HG03108 (cell line): ENCODE measurements around the gene RLBP1.

Experiments used
- ATAC-seq: cut with Tn5 transposase; IDR thresholded peaks from one replicate; pipeline ENCODE4 v1.9.1; 2021; ENCODE audit warnings: moderate library complexity; ENCODE audit not compliant: unreplicated experiment

RLBP1 gene

GRCh38 chr15:89206908-89207331 is 14.5 kb downstream of the RLBP1 start:
- ATAC-seq: no peak

- ATAC-seq: no peak
Observed at GRCh38 chr15:89205991-89206585, 15.3 kb downstream of the RLBP1 start.

GRCh38 chr15:89203705-89204273 is 17.6 kb downstream of the RLBP1 start:
- ATAC-seq: no peak

- no peak for ATAC-seq
Observed at GRCh38 chr15:89201465-89202005, 19.8 kb downstream of the RLBP1 start.

GRCh38 chr15:89200182-89200581 is 21.2 kb downstream of the RLBP1 start:
- ATAC-seq: no peak

- ATAC-seq: no peak
Observed at GRCh38 chr15:89199746-89200145, 21.6 kb downstream of the RLBP1 start.

GRCh38 chr15:89198934-89199333 is 22.4 kb downstream of the RLBP1 start:
- no peak for ATAC-seq

- no peak for ATAC-seq
Observed at GRCh38 chr15:89198196-89198595, 23.2 kb downstream of the RLBP1 start.

GRCh38 chr15:89197503-89197971 is 23.8 kb downstream of the RLBP1 start:
- ATAC-seq: no peak

- no peak for ATAC-seq
Observed at GRCh38 chr15:89196994-89197393, 24.4 kb downstream of the RLBP1 start.

GRCh38 chr15:89196241-89196640 is 25.1 kb downstream of the RLBP1 start:
- ATAC-seq: no peak

GRCh38 chr15:89195836-89196235 is 25.5 kb downstream of the RLBP1 start:
- no peak for ATAC-seq

- ATAC-seq: no peak
Observed at GRCh38 chr15:89194608-89195007, 26.8 kb downstream of the RLBP1 start.

- ATAC-seq: no peak
Observed at GRCh38 chr15:89192766-89193165, 28.6 kb downstream of the RLBP1 start.

GRCh38 chr15:89192136-89192535 is 29.2 kb downstream of the RLBP1 start:
- ATAC-seq: no peak

- no peak for ATAC-seq
Observed at GRCh38 chr15:89187986-89188514, 33.3 kb downstream of the RLBP1 start.

GRCh38 chr15:89187301-89187985 is 33.9 kb downstream of the RLBP1 start:
- no peak for ATAC-seq

GRCh38 chr15:89186803-89187202 is 34.6 kb downstream of the RLBP1 start:
- ATAC-seq: no peak

- ATAC-seq: no peak
Observed at GRCh38 chr15:89184886-89185526, 36.4 kb downstream of the RLBP1 start.

- no peak for ATAC-seq
Observed at GRCh38 chr15:89184357-89184756, 37.0 kb downstream of the RLBP1 start.
